CD4-positive, alpha-beta T cell (primary cell): ENCODE data around the gene TIMM44. TPM values are rescaled to one million over a fixed set of nuclear protein-coding genes. Genes with fewer than 3 reads are reported as not detected.

Source experiments
- ATAC-seq: fragments of 200-7000 bp; cut with Tn5 transposase; one replicate; pipeline ENCODE4 v1.10.0; 2022; ENCODE audit warnings: mild to moderate bottlenecking; ENCODE audit not compliant: poor library complexity
- CTCF ChIA-PET: fragments of 350-600 bp; sonication (Branson Sonifier 250); formaldehyde crosslinking; loops from one replicate; lab custom pipeline; 2021; ENCODE audit warnings: antibody characterized with exemption, inconsistent platforms; lab: Charles Lee
- POLR2A ChIA-PET: fragments of 350-600 bp; sonication (Branson Sonifier 250); formaldehyde crosslinking; loops from one replicate; lab custom pipeline; 2021; ENCODE audit warnings: antibody characterized with exemption, inconsistent platforms; lab: Charles Lee
- DNase-seq, 14 experiments: peaks; one replicate each; pipeline ENCODE4 v3.0.0-alpha.2; 2013 to 2020; ENCODE audit warnings: mixed read lengths in 2 of 14
- H3K27ac ChIP-seq, 2 donors: one replicate each; pipeline versions ENCODE4 v1.5.1 to v1.7.0; 2013; ENCODE audit warnings: low read length in 2 of 2, low read depth in 1 of 2, mild to moderate bottlenecking in 1 of 2
- H3K27me3 ChIP-seq, 2 experiments: 1 replicate in 1 of 2; 2 replicates in 1 of 2; pipeline versions ENCODE4 v1.6.1 to v1.7.0; 2013; ENCODE audit warnings: low read length in 2 of 2, control low read depth in 1 of 2, mild to moderate bottlenecking in 1 of 2, moderate library complexity in 1 of 2; ENCODE audit not compliant: insufficient read depth in 2 of 2, control insufficient read depth in 1 of 2
- H3K36me3 ChIP-seq: one replicate; pipeline ENCODE4 v1.6.1; 2013; ENCODE audit warnings: low read length, control low read depth; ENCODE audit not compliant: insufficient read depth
- H3K4me1 ChIP-seq: one replicate; pipeline ENCODE4 v1.6.1; 2013; ENCODE audit warnings: low read length, control low read depth; ENCODE audit not compliant: insufficient read depth
- H3K4me3 ChIP-seq: one replicate; pipeline ENCODE4 v1.5.1; 2013; ENCODE audit warnings: mild to moderate bottlenecking, low read length, moderate library complexity
- H3K9me3 ChIP-seq, 2 experiments: 1 replicate in 1 of 2; 2 replicates in 1 of 2; pipeline versions ENCODE4 v1.6.1 to v1.7.0; 2013; ENCODE audit warnings: low read length in 2 of 2, mild to moderate bottlenecking in 2 of 2, control low read depth in 1 of 2, moderate library complexity in 1 of 2; ENCODE audit not compliant: control insufficient read depth in 1 of 2, insufficient read depth in 1 of 2
- H3K27ac Mint-ChIP-seq: one replicate; pipeline ENCODE4 v1.8.0; 2020; ENCODE audit warnings: mixed read lengths
- H3K27me3 Mint-ChIP-seq: one replicate; pipeline ENCODE4 v1.8.0; 2021; ENCODE audit warnings: mixed read lengths
- H3K36me3 Mint-ChIP-seq: one replicate; pipeline ENCODE4 v1.8.0; 2021; ENCODE audit warnings: low read depth, mixed read lengths
- H3K4me1 Mint-ChIP-seq: one replicate; pipeline ENCODE4 v1.8.0; 2021; ENCODE audit warnings: low read depth, mixed read lengths
- H3K4me3 Mint-ChIP-seq: one replicate; pipeline ENCODE4 v1.8.0; 2020; ENCODE audit warnings: mild to moderate bottlenecking, mixed read lengths
- H3K9me3 Mint-ChIP-seq: one replicate; pipeline ENCODE4 v1.8.0; 2020; ENCODE audit warnings: mixed read lengths
- intact Hi-C, 2 experiments: fragments of 100-400 bp; cut with DNase I in 1 of 2; cut with micrococcal nuclease in 1 of 2; formaldehyde crosslinking; loops; one replicate each; pipeline versions ENCODE4 v1.15.1 to v1.9.0; 2023 to 2025; cut with DNase I, micrococcal nuclease
- total RNA-seq, 174 experiments: library from RNA in 2 of 174; stranded (reverse) in 2 of 174; gene quantifications; one replicate each; pipeline ENCODE4 v1.2.3 and lab custom pipeline; 2021 to 2026
- TF ChIP-seq, protein P1 (sequence below): fragments of 200-600 bp; IDR thresholded peaks from one replicate; pipeline ENCODE4 v1.8.0; 2022; ENCODE audit warnings: antibody characterized with exemption, mild to moderate bottlenecking

The TIMM44 gene
- total RNA-seq, 2 experiments from 2014 or later = 83.9 to 85.0 TPM

DNA sequence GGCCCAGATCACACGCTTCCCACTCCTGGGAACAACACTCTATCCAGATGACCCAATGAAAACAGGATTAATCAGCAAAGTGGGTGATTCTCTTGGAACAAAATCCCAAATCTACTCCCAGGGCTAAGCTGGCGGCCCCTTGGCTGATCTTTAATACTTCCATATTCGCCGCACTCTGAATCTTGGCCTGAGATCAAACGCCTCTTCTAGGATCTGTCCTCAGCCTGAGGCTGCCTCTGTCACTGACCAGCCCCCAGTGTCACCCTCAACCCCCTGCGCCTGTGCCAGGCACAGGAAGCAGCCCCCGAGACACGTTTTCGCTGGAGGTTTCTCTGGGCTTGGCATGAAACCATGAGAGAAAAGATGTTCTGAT is 15.1 kb downstream of the TIMM44 start:
- H3K36me3 Mint-ChIP-seq = peaks cover 28% of the 10 kb centered on the region
- Histone ChIP-seq H3K27me3 (no peaks in the 10 kb centered on the region), H3K27ac (no peak overlapping the region), H3K36me3 (peaks cover 34% of the 10 kb centered on the region), H3K4me3 (no peak overlapping the region), H3K9me3 (no peaks in the 10 kb centered on the region), H3K4me1 (peaks cover 22% of the 10 kb centered on the region)
- TF ChIP-seq, protein P1, sequence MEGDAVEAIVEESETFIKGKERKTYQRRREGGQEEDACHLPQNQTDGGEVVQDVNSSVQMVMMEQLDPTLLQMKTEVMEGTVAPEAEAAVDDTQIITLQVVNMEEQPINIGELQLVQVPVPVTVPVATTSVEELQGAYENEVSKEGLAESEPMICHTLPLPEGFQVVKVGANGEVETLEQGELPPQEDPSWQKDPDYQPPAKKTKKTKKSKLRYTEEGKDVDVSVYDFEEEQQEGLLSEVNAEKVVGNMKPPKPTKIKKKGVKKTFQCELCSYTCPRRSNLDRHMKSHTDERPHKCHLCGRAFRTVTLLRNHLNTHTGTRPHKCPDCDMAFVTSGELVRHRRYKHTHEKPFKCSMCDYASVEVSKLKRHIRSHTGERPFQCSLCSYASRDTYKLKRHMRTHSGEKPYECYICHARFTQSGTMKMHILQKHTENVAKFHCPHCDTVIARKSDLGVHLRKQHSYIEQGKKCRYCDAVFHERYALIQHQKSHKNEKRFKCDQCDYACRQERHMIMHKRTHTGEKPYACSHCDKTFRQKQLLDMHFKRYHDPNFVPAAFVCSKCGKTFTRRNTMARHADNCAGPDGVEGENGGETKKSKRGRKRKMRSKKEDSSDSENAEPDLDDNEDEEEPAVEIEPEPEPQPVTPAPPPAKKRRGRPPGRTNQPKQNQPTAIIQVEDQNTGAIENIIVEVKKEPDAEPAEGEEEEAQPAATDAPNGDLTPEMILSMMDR = no peak
- no peaks in the 10 kb centered on the region for H3K9me3 Mint-ChIP-seq
- intact Hi-C loops = loop anchor here in 1 of 2 experiments (5.0 to 10.0 kb wide), 3 partner anchors 291 to 1564 kb away; partner anchors contain the start of genes CLPP, NDUFA7, RPS28 and STXBP2
- ATAC-seq (no peak), DNase-seq (no peak)
- ChIA-PET CTCF (interaction anchor here (0.6 to 4.6 kb wide), 4 partner anchors 15 to 393 kb away, joined by 3 to 36 read pairs (median 7); partner anchors contain the start of genes RPS28 and TIMM44), POLR2A (interaction anchor here (1.4 kb wide), 1 partner anchor 25 kb away, joined by 4 read pairs; the partner anchor contains the start of gene MAP2K7)
- no peak overlapping the region for H3K27ac Mint-ChIP-seq
- H3K4me1 Mint-ChIP-seq = peaks cover 14% of the 10 kb centered on the region
- H3K4me3 Mint-ChIP-seq = peak overlapping the region; percentile 67
- no peaks in the 10 kb centered on the region for H3K27me3 Mint-ChIP-seq

GRCh38 chr19:7927605-7928333 is 15.7 kb downstream of the TIMM44 start:
- H3K4me3 Mint-ChIP-seq = no peak overlapping the region
- H3K4me1 ChIP-seq = peaks cover 23% of the 10 kb centered on the region
- CTCF ChIA-PET = interaction anchor here (1.6 to 4.6 kb wide), 3 partner anchors 10 to 43 kb away, joined by 4 to 36 read pairs (median 6); partner anchors contain the start of gene TIMM44
- H3K27me3 Mint-ChIP-seq = no peaks in the 10 kb centered on the region
- ATAC-seq (no peak), DNase-seq (peak in 1 of 14 experiments; percentile 45)
- H3K36me3 Mint-ChIP-seq = peaks cover 33% of the 10 kb centered on the region
- no peaks in the 10 kb centered on the region for H3K9me3 Mint-ChIP-seq
- no peak overlapping the region for H3K27ac Mint-ChIP-seq
- H3K4me3 ChIP-seq = no peak overlapping the region
- no peaks in the 10 kb centered on the region for H3K9me3 ChIP-seq
- TF ChIP-seq, protein P1 = no peak
- intact Hi-C loops = loop anchor here in 1 of 2 experiments (2.0 to 10.0 kb wide), 4 partner anchors 17 to 1563 kb away; partner anchors contain the start of genes CLPP, NDUFA7, RPS28 and STXBP2
- POLR2A ChIA-PET = interaction anchor here (0.9 kb wide), 1 partner anchor 24 kb away, joined by 3 read pairs; the partner anchor contains the start of gene MAP2K7
- H3K36me3 ChIP-seq = peaks cover 33% of the 10 kb centered on the region
- H3K4me1 Mint-ChIP-seq = peaks cover 14% of the 10 kb centered on the region
- H3K27me3 ChIP-seq = no peaks in the 10 kb centered on the region
- H3K27ac ChIP-seq = no peak overlapping the region

DNA sequence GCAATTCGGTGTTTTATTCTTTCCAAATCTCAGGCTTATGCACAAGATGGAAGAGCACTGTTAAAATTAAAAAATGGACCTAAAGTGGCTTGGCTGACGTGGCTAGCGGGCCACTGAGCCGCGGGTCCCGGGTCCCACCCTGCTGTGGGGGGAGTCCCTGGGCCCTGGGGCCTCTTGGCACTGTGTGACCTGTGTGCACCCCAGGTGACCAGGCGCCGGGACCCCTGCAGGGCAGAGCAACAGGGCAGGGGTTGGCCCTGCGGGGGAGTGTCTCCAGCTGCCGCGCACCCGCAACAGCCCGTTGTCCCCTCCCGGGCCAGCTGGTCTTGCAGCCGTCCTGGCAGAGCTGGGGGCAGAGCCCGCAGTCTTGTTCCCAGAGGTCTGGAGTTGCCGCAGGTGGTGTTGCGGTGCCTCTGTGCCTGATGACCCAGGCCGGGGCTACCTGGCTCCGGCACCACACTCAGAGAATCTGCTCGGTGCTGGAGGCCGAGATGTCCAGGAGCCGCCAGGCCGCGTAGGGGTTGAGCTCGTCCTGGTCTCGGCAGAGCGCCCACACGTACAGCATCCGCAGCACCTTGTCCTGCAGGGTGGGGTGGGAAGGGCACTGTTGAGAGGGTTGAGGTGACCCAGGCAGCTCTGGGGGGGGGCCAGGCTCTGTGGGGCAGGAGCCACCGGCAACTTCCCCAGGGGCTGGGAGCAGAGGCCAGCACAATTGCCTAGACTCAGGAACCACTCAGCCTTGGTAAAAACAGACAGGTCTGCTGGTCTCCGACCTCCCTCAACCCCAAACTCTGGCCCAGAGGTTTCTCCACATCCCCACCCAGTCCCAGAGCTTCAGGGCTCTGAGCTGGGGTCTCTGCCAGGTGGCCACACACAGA is 16.5 kb downstream of the TIMM44 start:
- Histone ChIP-seq H3K27me3 (no peaks in the 10 kb centered on the region), H3K4me3 (no peak overlapping the region), H3K4me1 (peaks cover 31% of the 10 kb centered on the region), H3K27ac (no peak overlapping the region), H3K36me3 (peaks cover 33% of the 10 kb centered on the region), H3K9me3 (no peaks in the 10 kb centered on the region)
- TF ChIP-seq, protein P1 = no peak
- H3K27ac Mint-ChIP-seq = peak overlapping the region; percentile 17
- no peaks in the 10 kb centered on the region for H3K9me3 Mint-ChIP-seq
- H3K36me3 Mint-ChIP-seq = peaks cover 35% of the 10 kb centered on the region
- peaks cover 14% of the 10 kb centered on the region for H3K4me1 Mint-ChIP-seq
- POLR2A ChIA-PET = interaction anchor here (0.9 kb wide), 1 partner anchor 24 kb away, joined by 3 read pairs; the partner anchor contains the start of gene MAP2K7
- CTCF ChIA-PET = interaction anchor here (1.6 to 4.6 kb wide), 2 partner anchors 9 to 17 kb away, joined by 4 to 36 read pairs; partner anchors contain the start of gene TIMM44
- H3K4me3 Mint-ChIP-seq = peak overlapping the region; percentile 79
- ATAC-seq = no peak
- intact Hi-C loops = loop anchor here in 1 of 2 experiments (2.0 to 10.0 kb wide), 4 partner anchors 18 to 1562 kb away; partner anchors contain the start of genes CLPP, NDUFA7, RPS28 and STXBP2
- H3K27me3 Mint-ChIP-seq = no peaks in the 10 kb centered on the region
- peak in 1 of 14 experiments; percentile 53 for DNase-seq
